ENCODE measurements around the gene OPHN1.

GRCh38 chrX:68115371-68115770, 317.9 kb downstream of the OPHN1 start:
- TF ChIP-seq POLR2AphosphoS5 (IDR thresholded peaks at IDR 0.05) (no peak), CTCF (IDR thresholded peaks at IDR 0.05) (no peak)
